GM21529 (cell line): Measurements from ENCODE around the gene MLXIP.

Experiments used
- ATAC-seq: cut with Tn5 transposase; IDR thresholded peaks from one replicate; pipeline ENCODE4 v1.9.1; 2021; ENCODE audit not compliant: unreplicated experiment

MLXIP gene

GRCh38 chr12:122124370-122124769 lies 45.8 kb downstream of the MLXIP start:
- no peak for ATAC-seq

- ATAC-seq: no peak
Observed at GRCh38 chr12:122125452-122126341, 47.1 kb downstream of the MLXIP start.

- no peak for ATAC-seq
Observed at GRCh38 chr12:122126342-122126635, 47.7 kb downstream of the MLXIP start.

- no peak for ATAC-seq
Observed at GRCh38 chr12:122126713-122127597, 48.4 kb downstream of the MLXIP start.

GRCh38 chr12:122127839-122128238 lies 49.3 kb downstream of the MLXIP start:
- ATAC-seq: no peak

- ATAC-seq: no peak
Observed at GRCh38 chr12:122128481-122128880, 49.9 kb downstream of the MLXIP start.

GRCh38 chr12:122129131-122129530 lies 50.6 kb downstream of the MLXIP start:
- no peak for ATAC-seq

- ATAC-seq: no peak
Observed at GRCh38 chr12:122130150-122130549, 51.6 kb downstream of the MLXIP start.

GRCh38 chr12:122133192-122133950 lies 54.8 kb downstream of the MLXIP start:
- ATAC-seq: no peak

- no peak for ATAC-seq
Observed at GRCh38 chr12:122135437-122136031, 57.0 kb downstream of the MLXIP start.

GRCh38 chr12:122137229-122137628 lies 58.7 kb downstream of the MLXIP start:
- no peak for ATAC-seq

- ATAC-seq: no peak
Observed at GRCh38 chr12:122137681-122138080, 59.1 kb downstream of the MLXIP start.

- ATAC-seq: no peak
Observed at GRCh38 chr12:122138181-122138580, 59.6 kb downstream of the MLXIP start.

- no peak for ATAC-seq
Observed at GRCh38 chr12:122138616-122139015, 60.1 kb downstream of the MLXIP start.

GRCh38 chr12:122139266-122139665 lies 60.7 kb downstream of the MLXIP start:
- no peak for ATAC-seq

- ATAC-seq: no peak
Observed at GRCh38 chr12:122139941-122140340, 61.4 kb downstream of the MLXIP start.

GRCh38 chr12:122140467-122141257 lies 62.1 kb downstream of the MLXIP start:
- ATAC-seq: no peak

- ATAC-seq: no peak
Observed at GRCh38 chr12:122141911-122142725, 63.6 kb downstream of the MLXIP start.

GRCh38 chr12:122142857-122143256 lies 64.3 kb downstream of the MLXIP start:
- no peak for ATAC-seq
